Rectal smooth muscle tissue (tissue), 1 donor: ENCODE data around the gene KCNG4.

Experiments
- H3K27ac ChIP-seq: one replicate; pipeline ENCODE4 v1.7.0; 2013; ENCODE audit warnings: low read depth, low read length, inconsistent platforms
- H3K27me3 ChIP-seq: one replicate; pipeline ENCODE4 v1.7.0; 2013; ENCODE audit warnings: low read length; ENCODE audit not compliant: control insufficient read depth, insufficient read depth
- H3K36me3 ChIP-seq: one replicate; pipeline ENCODE4 v1.7.0; 2013; ENCODE audit warnings: low read length; ENCODE audit not compliant: control insufficient read depth, insufficient read depth
- H3K4me1 ChIP-seq: one replicate; pipeline ENCODE4 v1.7.0; 2013; ENCODE audit warnings: low read length; ENCODE audit not compliant: control insufficient read depth, insufficient read depth
- H3K4me3 ChIP-seq: one replicate; pipeline ENCODE4 v1.7.0; 2013; ENCODE audit warnings: low read length
- H3K9ac ChIP-seq: one replicate; pipeline ENCODE4 v1.7.0; 2013; ENCODE audit warnings: low read length

The KCNG4 gene

GRCh38 chr16:84195201-84196093 is 44.4 kb downstream of the KCNG4 start:
- H3K4me1 ChIP-seq = no peaks in the 10 kb centered on the region
- H3K27me3 ChIP-seq = no peaks in the 10 kb centered on the region
- H3K27ac ChIP-seq = no peak overlapping the region
- H3K4me3 ChIP-seq = no peak overlapping the region
- H3K36me3 ChIP-seq = no peaks in the 10 kb centered on the region
- no peak overlapping the region for H3K9ac ChIP-seq

- Histone ChIP-seq H3K4me1 (no peaks in the 10 kb centered on the region), H3K27ac (no peak overlapping the region), H3K9ac (no peak overlapping the region), H3K36me3 (no peaks in the 10 kb centered on the region), H3K27me3 (no peaks in the 10 kb centered on the region), H3K4me3 (no peak overlapping the region)
These were observed 45.2 kb downstream of the KCNG4 start for GRCh38 chr16:84194470-84195200.

GRCh38 chr16:84194018-84194417 is 45.8 kb downstream of the KCNG4 start:
- H3K36me3 ChIP-seq = no peaks in the 10 kb centered on the region
- H3K4me1 ChIP-seq = no peaks in the 10 kb centered on the region
- no peak overlapping the region for H3K27ac ChIP-seq
- no peaks in the 10 kb centered on the region for H3K27me3 ChIP-seq
- no peak overlapping the region for H3K9ac ChIP-seq
- H3K4me3 ChIP-seq = no peak overlapping the region

GRCh38 chr16:84193480-84193879 is 46.3 kb downstream of the KCNG4 start:
- Histone ChIP-seq H3K4me1 (no peaks in the 10 kb centered on the region), H3K27ac (no peak overlapping the region), H3K36me3 (no peaks in the 10 kb centered on the region), H3K4me3 (no peak overlapping the region), H3K9ac (no peak overlapping the region), H3K27me3 (no peaks in the 10 kb centered on the region)

- H3K27ac ChIP-seq = no peak overlapping the region
- no peaks in the 10 kb centered on the region for H3K36me3 ChIP-seq
- H3K27me3 ChIP-seq = no peaks in the 10 kb centered on the region
- no peaks in the 10 kb centered on the region for H3K4me1 ChIP-seq
- no peak overlapping the region for H3K4me3 ChIP-seq
- H3K9ac ChIP-seq = no peak overlapping the region
These were observed 48.3 kb downstream of the KCNG4 start for GRCh38 chr16:84191466-84191865.

GRCh38 chr16:84190731-84191388 is 49.0 kb downstream of the KCNG4 start, which contains the start of gene ADAD2:
TSS of gene ADAD2 (plus strand) at chr16:84191157. CDS start at chr16:84191231, 74 bp downstream.
- Histone ChIP-seq H3K27me3 (no peaks in the 10 kb centered on the region), H3K4me1 (peaks cover 3% of the 10 kb centered on the region), H3K27ac (no peak within 1 kb of the TSS), H3K9ac (no peak within 1 kb of the TSS), H3K36me3 (no peaks in the 10 kb centered on the region), H3K4me3 (no peak within 1 kb of the TSS)

GRCh38 chr16:84186685-84187437 is 53.0 kb downstream of the KCNG4 start, which contains the start of gene TAF1C:
TSS of gene TAF1C (minus strand) at chr16:84187057. CDS start at chr16:84184988, 2,069 bp downstream.
- Histone ChIP-seq H3K4me1 (peaks cover 4% of the 10 kb centered on the region), H3K27ac (peak within 1 kb of the TSS; percentile 73), H3K9ac (peak within 1 kb of the TSS; percentile 88), H3K4me3 (peak within 1 kb of the TSS; percentile 98), H3K36me3 (peaks cover 23% of the 10 kb centered on the region), H3K27me3 (no peaks in the 10 kb centered on the region)

GRCh38 chr16:84184775-84185174 is 55.0 kb downstream of the KCNG4 start:
- Histone ChIP-seq H3K9ac (no peak overlapping the region), H3K36me3 (peaks cover 23% of the 10 kb centered on the region), H3K4me3 (no peak overlapping the region), H3K27me3 (no peaks in the 10 kb centered on the region), H3K27ac (no peak overlapping the region), H3K4me1 (peaks cover 4% of the 10 kb centered on the region)

GRCh38 chr16:84183911-84184591 is 55.8 kb downstream of the KCNG4 start:
- no peak overlapping the region for H3K9ac ChIP-seq
- H3K27ac ChIP-seq = no peak overlapping the region
- peaks cover 4% of the 10 kb centered on the region for H3K4me1 ChIP-seq
- no peak overlapping the region for H3K4me3 ChIP-seq
- H3K36me3 ChIP-seq = peaks cover 23% of the 10 kb centered on the region
- H3K27me3 ChIP-seq = no peaks in the 10 kb centered on the region

- no peak overlapping the region for H3K4me3 ChIP-seq
- no peaks in the 10 kb centered on the region for H3K27me3 ChIP-seq
- peaks cover 4% of the 10 kb centered on the region for H3K4me1 ChIP-seq
- no peak overlapping the region for H3K27ac ChIP-seq
- H3K36me3 ChIP-seq = peaks cover 23% of the 10 kb centered on the region
- no peak overlapping the region for H3K9ac ChIP-seq
These were observed 56.3 kb downstream of the KCNG4 start for GRCh38 chr16:84183572-84183875.

GRCh38 chr16:84182680-84183571 is 56.9 kb downstream of the KCNG4 start:
- Histone ChIP-seq H3K27ac (no peak overlapping the region), H3K27me3 (no peaks in the 10 kb centered on the region), H3K9ac (no peak overlapping the region), H3K4me1 (peaks cover 6% of the 10 kb centered on the region), H3K36me3 (peaks cover 23% of the 10 kb centered on the region), H3K4me3 (no peak overlapping the region)
